PFSK-1 (cell line): ENCODE results near the gene FLOT1.

Experiments
- POLR2AphosphoS5 ChIP-seq: IDR thresholded peaks from 2 replicates; pipeline ENCODE4 v1.6.1; 2012; ENCODE audit warnings: low read depth, mild to moderate bottlenecking, control low read depth, low read length, moderate library complexity
- REST ChIP-seq, 2 experiments: IDR thresholded peaks; 2 replicates each; pipeline versions ENCODE4 v1.6.1 to v1.8.0; 2011 to 2012; ENCODE audit warnings: low read depth in 2 of 2, low read length in 2 of 2, control low read depth in 1 of 2, inconsistent platforms in 1 of 2, mild to moderate bottlenecking in 1 of 2, moderate library complexity in 1 of 2; ENCODE audit not compliant: insufficient read depth in 1 of 2
- SIN3A ChIP-seq: IDR thresholded peaks from 2 replicates; pipeline ENCODE4 v1.6.1; 2012; ENCODE audit warnings: mild to moderate bottlenecking, low read length, moderate library complexity, borderline replicate concordance; ENCODE audit not compliant: insufficient read depth
- TAF1 ChIP-seq: IDR thresholded peaks from 2 replicates; pipeline ENCODE4 v1.6.1; 2012; ENCODE audit warnings: low read length, control low read depth, borderline replicate concordance; ENCODE audit not compliant: insufficient read depth

GRCh38 chr6:30721198-30722024 is 21.1 kb downstream of the FLOT1 start:
- TF ChIP-seq POLR2AphosphoS5, result peak; percentile 84
- TF ChIP-seq SIN3A, result peak; percentile 79
- TF ChIP-seq TAF1, result peak; percentile 82; the same call in 1 of the 2 replicates
- peak; percentile 12 to 40; a peak in 1 of 4 replicates for TF ChIP-seq REST (IDR thresholded peaks at IDR 0.05; ENCODE audit: insufficient read depth in 1 of 2, low read depth in 2 of 2, low read length in 2 of 2)
